Measurements from ENCODE around the gene PLXNA4. TPM values are rescaled to one million over a fixed set of nuclear protein-coding genes. Genes with fewer than 3 reads are reported as not detected.

Gene PLXNA4
- total RNA-seq, 4 donors from 2014 or later = 0.31 to 0.66 (median 0.43) TPM

DNA sequence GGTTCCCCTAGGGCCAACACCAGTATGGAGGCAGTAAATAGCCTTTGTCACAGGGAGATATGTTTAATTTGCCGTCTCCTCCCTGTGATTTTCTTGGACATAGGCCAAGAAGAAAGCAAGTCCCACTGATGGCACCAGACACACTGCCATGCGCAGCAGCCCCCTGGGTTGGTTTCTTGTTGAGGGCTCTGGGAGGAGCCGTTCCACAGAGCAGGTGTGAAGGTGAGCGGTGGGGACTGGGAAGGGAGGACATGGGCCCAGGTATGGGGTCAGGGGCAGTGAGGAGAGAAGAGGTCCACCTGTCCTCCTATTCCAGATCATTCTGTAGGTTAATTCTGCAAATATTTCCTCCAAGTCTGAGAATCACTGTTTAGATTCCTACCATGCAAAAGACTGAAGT, 376.1 kb downstream of the PLXNA4 start:
- Histone ChIP-seq H3K4me1 (no peaks in the 10 kb centered on the region), H3K9me3 (no peaks in the 10 kb centered on the region), H3K27ac (no peak overlapping the region), H3K27me3 (no peaks in the 10 kb centered on the region), H3K36me3 (no peaks in the 10 kb centered on the region), H3K4me3 (no peak overlapping the region)
- in situ Hi-C loops (cut with MboI; ENCODE audit: low sequenced_read_pairs in 4 of 4) (no loop called here), intact Hi-C loops (cut with DNase I; ENCODE audit: low total_unique reads) (no loop called here)
- no peak for TF ChIP-seq POLR2A (IDR thresholded peaks at IDR 0.05)
- TF ChIP-seq, protein P1, sequence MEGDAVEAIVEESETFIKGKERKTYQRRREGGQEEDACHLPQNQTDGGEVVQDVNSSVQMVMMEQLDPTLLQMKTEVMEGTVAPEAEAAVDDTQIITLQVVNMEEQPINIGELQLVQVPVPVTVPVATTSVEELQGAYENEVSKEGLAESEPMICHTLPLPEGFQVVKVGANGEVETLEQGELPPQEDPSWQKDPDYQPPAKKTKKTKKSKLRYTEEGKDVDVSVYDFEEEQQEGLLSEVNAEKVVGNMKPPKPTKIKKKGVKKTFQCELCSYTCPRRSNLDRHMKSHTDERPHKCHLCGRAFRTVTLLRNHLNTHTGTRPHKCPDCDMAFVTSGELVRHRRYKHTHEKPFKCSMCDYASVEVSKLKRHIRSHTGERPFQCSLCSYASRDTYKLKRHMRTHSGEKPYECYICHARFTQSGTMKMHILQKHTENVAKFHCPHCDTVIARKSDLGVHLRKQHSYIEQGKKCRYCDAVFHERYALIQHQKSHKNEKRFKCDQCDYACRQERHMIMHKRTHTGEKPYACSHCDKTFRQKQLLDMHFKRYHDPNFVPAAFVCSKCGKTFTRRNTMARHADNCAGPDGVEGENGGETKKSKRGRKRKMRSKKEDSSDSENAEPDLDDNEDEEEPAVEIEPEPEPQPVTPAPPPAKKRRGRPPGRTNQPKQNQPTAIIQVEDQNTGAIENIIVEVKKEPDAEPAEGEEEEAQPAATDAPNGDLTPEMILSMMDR (IDR thresholded peaks at IDR 0.05 in 4 of 5, conservative IDR thresholded peaks at IDR 0.05 in 1 of 5) = no peak
- DNase-seq (no peak), ATAC-seq (no peak)

DNA sequence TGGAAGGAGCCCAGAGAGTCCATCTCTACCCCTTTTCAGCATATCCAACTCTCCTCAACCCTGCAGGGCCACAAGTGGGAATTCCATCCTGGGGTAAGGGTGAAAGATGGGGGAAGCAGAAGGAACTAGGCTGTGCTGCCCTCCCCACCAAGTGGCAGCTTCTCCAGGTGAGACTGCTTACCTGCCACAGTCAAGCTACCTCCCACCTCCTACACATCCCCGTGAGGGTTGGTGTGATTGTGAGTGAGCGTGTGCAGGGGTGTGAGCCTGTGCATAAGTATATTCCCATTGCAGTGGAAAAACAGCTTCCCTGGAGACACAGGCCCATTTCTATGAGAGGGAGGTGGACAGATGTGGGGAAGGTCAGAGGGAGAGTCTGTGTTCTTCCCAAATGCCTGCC, 376.6 kb downstream of the PLXNA4 start:
- DNase-seq = no peak
- no peak overlapping the region for H3K27ac ChIP-seq
- ATAC-seq = no peak
- in situ Hi-C loops (cut with MboI; ENCODE audit: low sequenced_read_pairs in 4 of 4) (no loop called here), intact Hi-C loops (cut with DNase I; ENCODE audit: low total_unique reads) (no loop called here)
- no peaks in the 10 kb centered on the region for H3K4me1 ChIP-seq
- H3K4me3 ChIP-seq = no peak overlapping the region
- H3K36me3 ChIP-seq = no peaks in the 10 kb centered on the region
- H3K27me3 ChIP-seq = no peaks in the 10 kb centered on the region
- TF ChIP-seq, protein P1 (IDR thresholded peaks at IDR 0.05 in 4 of 5, conservative IDR thresholded peaks at IDR 0.05 in 1 of 5) = no peak
- no peak for TF ChIP-seq POLR2A (IDR thresholded peaks at IDR 0.05)
- H3K9me3 ChIP-seq = no peaks in the 10 kb centered on the region

DNA sequence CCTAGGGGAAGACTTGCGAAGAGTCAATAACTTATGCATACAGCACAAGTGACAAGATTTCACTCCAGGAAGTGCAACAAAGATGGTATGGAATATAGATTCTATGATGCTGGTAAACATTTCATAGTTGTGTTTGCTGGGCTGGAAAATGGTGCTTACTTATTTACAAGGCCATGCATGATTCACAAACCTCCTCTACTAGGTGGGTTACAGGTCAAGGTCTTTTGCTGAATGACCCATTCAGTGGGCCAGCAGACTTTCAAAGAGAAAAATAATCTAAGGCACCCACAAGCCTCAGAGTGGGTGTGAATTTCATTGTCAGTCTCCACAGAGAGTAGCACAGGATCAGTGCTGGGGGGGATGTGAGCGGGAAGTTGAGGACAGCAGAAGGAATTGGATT, 378.5 kb downstream of the PLXNA4 start:
- no peaks in the 10 kb centered on the region for H3K36me3 ChIP-seq
- H3K27ac ChIP-seq = no peak overlapping the region
- DNase-seq (no peak), ATAC-seq (no peak)
- no peaks in the 10 kb centered on the region for H3K27me3 ChIP-seq
- in situ Hi-C loops (cut with MboI; ENCODE audit: low sequenced_read_pairs in 4 of 4) (no loop called here), intact Hi-C loops (cut with DNase I; ENCODE audit: low total_unique reads) (no loop called here)
- no peak overlapping the region for H3K4me3 ChIP-seq
- no peaks in the 10 kb centered on the region for H3K4me1 ChIP-seq
- TF ChIP-seq, protein P1 (IDR thresholded peaks at IDR 0.05 in 4 of 5, conservative IDR thresholded peaks at IDR 0.05 in 1 of 5) = no peak
- TF ChIP-seq POLR2A (IDR thresholded peaks at IDR 0.05) = no peak
- H3K9me3 ChIP-seq = no peaks in the 10 kb centered on the region

DNA sequence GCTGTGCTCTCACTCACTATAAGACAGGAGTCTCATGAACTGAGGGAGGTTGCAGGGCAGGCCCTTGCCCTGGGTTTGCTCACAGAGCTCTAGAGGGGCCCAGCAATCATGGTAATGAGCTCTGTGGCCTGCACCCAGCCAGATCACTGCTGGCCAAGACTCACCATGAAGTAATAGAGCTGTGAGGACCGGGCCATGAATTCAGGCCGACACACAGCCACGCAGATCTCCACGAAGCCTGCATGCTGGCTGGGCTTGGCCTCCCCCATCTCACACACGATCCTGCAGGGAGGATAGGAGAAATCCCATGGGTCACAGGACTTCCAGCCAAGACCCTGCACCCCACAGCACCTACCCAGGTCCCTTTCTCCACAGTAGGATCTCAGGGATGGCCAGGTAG, 382.4 kb downstream of the PLXNA4 start:
- no peak for TF ChIP-seq POLR2A (IDR thresholded peaks at IDR 0.05)
- TF ChIP-seq, protein P1 (IDR thresholded peaks at IDR 0.05 in 4 of 5, conservative IDR thresholded peaks at IDR 0.05 in 1 of 5) = no peak
- intact Hi-C loops (cut with DNase I; ENCODE audit: low total_unique reads) = no loop called here
- Histone ChIP-seq H3K36me3 (no peaks in the 10 kb centered on the region), H3K27me3 (no peaks in the 10 kb centered on the region), H3K4me3 (no peak overlapping the region), H3K27ac (no peak overlapping the region), H3K9me3 (no peaks in the 10 kb centered on the region), H3K4me1 (no peaks in the 10 kb centered on the region)
- no peak for DNase-seq
- in situ Hi-C loops (cut with MboI; ENCODE audit: low sequenced_read_pairs in 4 of 4) = no loop called here
- no peak for ATAC-seq

DNA sequence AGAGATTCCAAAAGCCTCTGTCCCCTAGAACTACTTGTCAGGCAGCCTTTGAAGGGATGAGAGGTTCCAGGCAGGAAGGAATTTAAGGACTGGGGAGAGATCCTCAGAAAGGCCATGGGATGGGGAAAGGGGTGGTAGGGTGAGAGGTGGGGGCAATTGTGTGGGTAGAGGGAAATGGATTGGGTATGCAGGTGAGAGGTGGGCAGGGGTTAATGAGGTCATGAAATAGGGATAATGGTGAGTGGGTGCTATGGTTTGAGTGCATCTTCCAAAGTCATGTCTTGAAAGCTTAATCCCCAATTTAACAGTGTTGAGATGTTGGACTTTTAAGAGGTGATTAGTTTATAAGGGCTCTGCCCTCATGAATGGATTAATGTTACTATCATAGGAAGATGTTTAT, 383.5 kb downstream of the PLXNA4 start:
- DNase-seq (no peak), ATAC-seq (no peak)
- Histone ChIP-seq H3K36me3 (no peaks in the 10 kb centered on the region), H3K27me3 (no peaks in the 10 kb centered on the region), H3K4me1 (no peaks in the 10 kb centered on the region), H3K4me3 (no peak overlapping the region), H3K9me3 (no peaks in the 10 kb centered on the region), H3K27ac (no peak overlapping the region)
- intact Hi-C loops (cut with DNase I; ENCODE audit: low total_unique reads) (no loop called here), in situ Hi-C loops (cut with MboI; ENCODE audit: low sequenced_read_pairs in 4 of 4) (no loop called here)
- TF ChIP-seq, protein P1 (IDR thresholded peaks at IDR 0.05 in 4 of 5, conservative IDR thresholded peaks at IDR 0.05 in 1 of 5) = no peak
- no peak for TF ChIP-seq POLR2A (IDR thresholded peaks at IDR 0.05)
